Retinal pigment epithelial cell (primary cell): Measurements from ENCODE around the gene DNAI2.

Experiments
- DNase-seq: peaks from one replicate; pipeline ENCODE4 v3.0.0-alpha.2; 2010; ENCODE audit warnings: low read depth
- H3K4me3 ChIP-seq: 2 replicates; pipeline ENCODE4 v1.5.1; 2011; ENCODE audit warnings: mild to moderate bottlenecking, low read length, control low read depth, moderate library complexity
- TF ChIP-seq, protein P1 (sequence below): conservative IDR thresholded peaks from 2 replicates; pipeline ENCODE4 v1.5.1; 2011; ENCODE audit warnings: low read depth, low read length, control low read depth, inconsistent platforms

The DNAI2 gene

DNA sequence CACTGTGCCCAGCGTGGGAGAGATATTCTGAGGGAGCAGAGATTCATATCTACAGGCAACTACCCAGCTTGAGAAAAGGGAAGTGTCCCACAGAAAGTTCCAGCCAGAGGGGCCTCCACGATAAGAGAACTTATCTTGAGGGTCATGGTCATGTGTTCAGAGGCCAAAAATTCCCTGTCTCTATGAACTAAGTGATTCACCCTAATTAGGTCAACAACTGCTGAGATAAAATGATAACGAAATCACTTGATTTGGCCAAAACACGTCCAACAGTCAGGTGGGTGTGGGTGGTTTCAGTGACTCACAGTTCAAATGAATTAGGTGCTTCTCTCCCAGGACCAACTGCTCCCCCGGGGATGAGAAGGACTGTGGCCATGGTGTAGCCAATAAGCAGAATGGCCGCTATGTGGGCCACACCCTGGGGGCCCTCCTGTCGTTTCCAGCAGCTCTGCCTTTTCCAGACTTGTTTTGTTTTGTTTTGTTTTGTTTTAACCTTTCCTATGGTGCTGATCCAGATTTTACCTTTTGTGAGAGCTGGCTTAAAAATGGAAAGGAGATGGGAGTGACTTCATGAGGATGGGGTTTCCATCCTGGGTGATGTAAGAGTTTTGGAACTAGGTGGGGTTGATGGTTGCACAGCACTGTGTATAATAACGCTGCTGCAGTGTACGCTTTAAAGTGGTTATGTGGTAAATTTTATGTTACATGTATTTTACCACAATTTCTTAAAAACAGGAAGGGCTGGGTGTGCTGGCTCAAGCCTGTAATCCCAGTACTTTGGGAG lies 8.7 kb downstream of the DNAI2 start:
- no peak overlapping the region for H3K4me3 ChIP-seq
- TF ChIP-seq, protein P1, sequence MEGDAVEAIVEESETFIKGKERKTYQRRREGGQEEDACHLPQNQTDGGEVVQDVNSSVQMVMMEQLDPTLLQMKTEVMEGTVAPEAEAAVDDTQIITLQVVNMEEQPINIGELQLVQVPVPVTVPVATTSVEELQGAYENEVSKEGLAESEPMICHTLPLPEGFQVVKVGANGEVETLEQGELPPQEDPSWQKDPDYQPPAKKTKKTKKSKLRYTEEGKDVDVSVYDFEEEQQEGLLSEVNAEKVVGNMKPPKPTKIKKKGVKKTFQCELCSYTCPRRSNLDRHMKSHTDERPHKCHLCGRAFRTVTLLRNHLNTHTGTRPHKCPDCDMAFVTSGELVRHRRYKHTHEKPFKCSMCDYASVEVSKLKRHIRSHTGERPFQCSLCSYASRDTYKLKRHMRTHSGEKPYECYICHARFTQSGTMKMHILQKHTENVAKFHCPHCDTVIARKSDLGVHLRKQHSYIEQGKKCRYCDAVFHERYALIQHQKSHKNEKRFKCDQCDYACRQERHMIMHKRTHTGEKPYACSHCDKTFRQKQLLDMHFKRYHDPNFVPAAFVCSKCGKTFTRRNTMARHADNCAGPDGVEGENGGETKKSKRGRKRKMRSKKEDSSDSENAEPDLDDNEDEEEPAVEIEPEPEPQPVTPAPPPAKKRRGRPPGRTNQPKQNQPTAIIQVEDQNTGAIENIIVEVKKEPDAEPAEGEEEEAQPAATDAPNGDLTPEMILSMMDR = no peak
- DNase-seq = no peak

DNA sequence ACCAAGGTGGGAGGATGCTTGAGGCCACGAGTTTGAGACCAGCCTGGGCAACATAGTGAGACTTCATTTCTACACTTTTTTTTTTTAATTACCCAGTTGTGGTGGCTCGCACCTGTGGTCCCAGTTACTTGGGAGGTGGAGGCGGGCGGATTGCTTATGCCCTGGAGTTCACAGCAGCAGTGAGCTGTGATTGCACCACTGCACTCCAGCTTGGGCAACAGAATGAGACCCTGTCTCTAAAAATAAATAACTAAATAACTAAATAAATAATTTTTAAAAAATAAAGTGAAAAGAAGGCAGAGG lies 9.3 kb downstream of the DNAI2 start:
- TF ChIP-seq, protein P1 = no peak
- H3K4me3 ChIP-seq = no peak overlapping the region
- no peak for DNase-seq

DNA sequence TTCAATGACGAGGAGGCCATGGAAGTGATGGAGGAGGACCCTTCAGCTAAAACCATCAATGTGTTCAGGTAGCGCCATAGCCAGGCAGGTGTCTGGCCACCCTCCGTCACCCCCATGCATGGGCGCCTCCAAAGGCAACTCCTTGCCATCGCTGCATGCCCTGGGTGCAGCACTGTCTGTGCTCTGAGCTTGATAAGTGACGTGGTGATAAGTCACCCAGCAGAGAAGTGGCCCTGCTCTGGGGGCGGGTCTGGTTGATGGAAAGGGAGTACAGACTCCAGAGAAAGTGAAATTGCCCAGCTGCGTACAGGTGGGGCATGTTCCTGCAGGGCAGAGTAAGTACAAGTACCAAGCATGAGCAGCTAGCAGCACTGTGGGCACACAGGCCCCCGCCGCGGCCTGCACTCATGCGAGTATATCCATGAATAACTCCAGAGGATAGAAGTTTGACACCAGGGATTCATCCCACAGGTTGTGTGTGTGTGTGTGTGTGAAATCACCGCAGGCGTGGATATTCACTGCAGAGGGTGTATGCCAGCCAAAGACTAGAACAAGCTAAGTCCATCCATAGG lies 13.1 kb downstream of the DNAI2 start:
- no peak for DNase-seq
- no peak overlapping the region for H3K4me3 ChIP-seq
- TF ChIP-seq, protein P1 = no peak

DNA sequence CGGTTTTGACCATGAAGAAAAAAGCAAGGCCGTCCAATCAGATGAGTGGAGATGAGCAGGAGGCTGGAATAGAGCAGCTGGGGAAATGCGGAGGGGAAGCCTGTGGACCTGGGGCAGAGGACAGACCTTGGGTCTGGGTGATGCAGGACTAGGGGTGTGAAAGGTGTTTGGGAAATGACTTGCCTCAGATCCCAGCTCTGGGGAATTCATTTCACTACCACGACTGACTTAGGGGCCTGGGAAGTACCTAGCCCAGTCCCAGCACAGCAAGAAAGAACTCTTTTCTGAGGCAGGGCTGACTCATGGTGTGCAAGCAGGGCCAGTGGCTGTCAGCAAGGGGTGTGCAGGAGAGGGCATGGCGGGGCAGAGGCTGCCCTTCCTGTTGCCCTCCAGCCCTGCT lies 14.8 kb downstream of the DNAI2 start:
- no peak for DNase-seq
- no peak overlapping the region for H3K4me3 ChIP-seq
- TF ChIP-seq, protein P1 = no peak

DNA sequence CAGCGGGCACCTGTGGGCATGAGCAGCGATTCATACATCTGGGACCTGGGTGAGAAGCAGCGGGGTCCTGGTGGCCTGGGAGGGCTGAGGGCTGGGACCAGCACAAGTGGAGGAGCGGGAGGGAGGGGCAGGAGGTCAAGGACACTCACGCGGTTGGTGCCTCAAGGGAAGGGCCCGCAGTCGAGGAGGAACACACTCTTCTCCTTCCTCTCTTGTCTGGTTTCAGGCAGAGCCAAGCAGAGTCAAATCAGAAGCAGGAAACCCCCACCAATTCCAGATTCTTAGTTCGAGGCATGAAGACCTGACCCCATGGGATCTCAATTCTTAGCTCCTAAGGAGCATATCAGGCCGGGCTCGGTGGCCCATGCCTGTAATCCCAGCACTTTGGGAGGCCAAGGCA lies 15.7 kb downstream of the DNAI2 start:
- TF ChIP-seq, protein P1 = no peak
- no peak overlapping the region for H3K4me3 ChIP-seq
- DNase-seq = no peak

DNA sequence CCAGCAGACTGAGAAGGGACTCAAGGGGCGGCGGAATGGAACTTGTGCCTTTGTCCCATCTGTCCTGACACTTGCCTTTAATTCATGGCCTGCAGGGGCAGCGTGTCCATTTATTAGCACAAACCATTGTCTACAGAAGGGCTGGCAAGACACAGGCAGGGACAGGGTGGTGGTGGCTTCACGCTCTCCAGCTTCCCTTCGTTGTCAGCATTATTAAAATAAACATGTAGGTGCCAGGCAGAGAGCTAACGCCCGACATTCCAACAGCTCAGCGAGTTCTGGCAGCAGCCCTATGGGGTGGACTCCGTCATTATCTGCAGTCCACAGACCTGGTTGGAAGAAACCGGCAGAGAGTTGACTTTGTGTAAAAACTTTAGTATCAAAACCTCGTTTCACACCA lies 16.3 kb downstream of the DNAI2 start:
- H3K4me3 ChIP-seq = no peak overlapping the region
- TF ChIP-seq, protein P1 = peak; percentile 7
- DNase-seq = no peak

DNA sequence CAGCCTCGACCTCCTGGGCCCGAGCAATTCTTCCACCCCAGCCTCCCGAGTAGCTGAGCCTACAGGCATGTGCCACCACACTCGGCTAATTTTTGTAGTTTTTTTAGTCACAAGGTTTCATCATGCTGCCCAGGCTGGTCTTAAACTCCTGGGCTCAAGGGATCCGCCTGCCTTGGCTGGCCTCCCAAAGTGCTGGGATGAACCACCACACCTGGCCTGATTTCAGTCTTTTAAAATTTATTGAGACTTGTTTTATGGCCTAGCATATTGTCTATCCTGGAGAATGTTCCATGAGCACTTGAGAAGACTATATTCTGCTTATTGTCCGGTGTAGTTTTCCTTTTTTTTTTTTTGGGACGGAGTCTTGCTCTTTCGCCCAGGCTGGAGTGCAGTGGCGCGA lies 18.5 kb downstream of the DNAI2 start:
- H3K4me3 ChIP-seq = no peak overlapping the region
- no peak for DNase-seq
- TF ChIP-seq, protein P1 = no peak
